Spleen (tissue), 7 donors: ENCODE results near the gene CHRDL1.

Source experiments
- POLR2A ChIP-seq, 3 donors: fragments of 450-650 bp; IDR thresholded peaks; one replicate each; pipeline ENCODE4 v1.5.1; 2017; ENCODE audit warnings: antibody characterized with exemption in 3 of 3, mild to moderate bottlenecking in 1 of 3
- TF ChIP-seq, protein P1 (sequence below), 11 experiments: fragments of 200-600 bp in 7 of 11; fragments of 450-650 bp in 4 of 11; sonication (generic) in 4 of 11; IDR thresholded peaks in 8 of 11; conservative IDR thresholded peaks in 3 of 11; 1 replicate in 7 of 11; 2 replicates in 4 of 11; pipeline versions ENCODE4 v1.4.0 to v1.8.0; 2016 to 2021; ENCODE audit warnings: antibody characterized with exemption in 11 of 11, inconsistent platforms in 4 of 11, mild to moderate bottlenecking in 1 of 11
- donor health status: DM: no; HTN: no; CAD: no; lungs with moderate emphysema.
- donor health status: DM: no; HTN: no; CAD: no.
- donor health status: DM: no; HTN: no; CAD: no.

DNA sequence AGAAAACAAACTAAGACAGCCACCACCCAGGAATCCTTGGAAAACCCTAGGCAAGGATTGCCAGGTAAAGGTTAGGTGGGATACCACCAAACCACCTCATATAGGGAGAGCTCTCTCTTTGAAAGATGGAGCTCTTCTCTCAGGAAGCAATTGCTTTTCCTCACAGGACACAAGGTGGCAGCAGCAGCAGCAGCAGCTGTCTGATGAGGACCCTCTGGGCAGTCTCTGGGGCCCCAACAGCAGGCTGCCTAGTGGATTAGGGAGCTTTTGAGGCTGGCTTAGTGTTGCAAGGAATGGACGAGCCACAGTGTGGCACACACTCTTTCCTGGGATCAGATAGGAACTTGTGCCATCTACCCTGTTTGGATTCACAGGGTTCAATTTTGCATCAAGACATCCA lies 41.4 kb upstream of the CHRDL1 start:
- TF ChIP-seq POLR2A (IDR thresholded peaks at IDR 0.05), result no peak
- TF ChIP-seq, protein P1, sequence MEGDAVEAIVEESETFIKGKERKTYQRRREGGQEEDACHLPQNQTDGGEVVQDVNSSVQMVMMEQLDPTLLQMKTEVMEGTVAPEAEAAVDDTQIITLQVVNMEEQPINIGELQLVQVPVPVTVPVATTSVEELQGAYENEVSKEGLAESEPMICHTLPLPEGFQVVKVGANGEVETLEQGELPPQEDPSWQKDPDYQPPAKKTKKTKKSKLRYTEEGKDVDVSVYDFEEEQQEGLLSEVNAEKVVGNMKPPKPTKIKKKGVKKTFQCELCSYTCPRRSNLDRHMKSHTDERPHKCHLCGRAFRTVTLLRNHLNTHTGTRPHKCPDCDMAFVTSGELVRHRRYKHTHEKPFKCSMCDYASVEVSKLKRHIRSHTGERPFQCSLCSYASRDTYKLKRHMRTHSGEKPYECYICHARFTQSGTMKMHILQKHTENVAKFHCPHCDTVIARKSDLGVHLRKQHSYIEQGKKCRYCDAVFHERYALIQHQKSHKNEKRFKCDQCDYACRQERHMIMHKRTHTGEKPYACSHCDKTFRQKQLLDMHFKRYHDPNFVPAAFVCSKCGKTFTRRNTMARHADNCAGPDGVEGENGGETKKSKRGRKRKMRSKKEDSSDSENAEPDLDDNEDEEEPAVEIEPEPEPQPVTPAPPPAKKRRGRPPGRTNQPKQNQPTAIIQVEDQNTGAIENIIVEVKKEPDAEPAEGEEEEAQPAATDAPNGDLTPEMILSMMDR (IDR thresholded peaks at IDR 0.05 in 8 of 11, conservative IDR thresholded peaks at IDR 0.05 in 3 of 11), result no peak
